Testis (tissue), 2 donors: ENCODE data around the gene MT4.

Experiments used
- CTCF ChIP-seq, 3 experiments: fragments of 450-650 bp in 2 of 3; fragments of 200-600 bp in 1 of 3; sonication (generic) in 1 of 3; IDR thresholded peaks; one replicate each; pipeline ENCODE4 v1.5.1; 2016 to 2019; ENCODE audit warnings: antibody characterized with exemption in 3 of 3, mild to moderate bottlenecking in 2 of 3, moderate library complexity in 1 of 3
- POLR2A ChIP-seq: fragments of 450-650 bp; IDR thresholded peaks from one replicate; pipeline ENCODE4 v1.6.1; 2017; ENCODE audit warnings: antibody characterized with exemption, mild to moderate bottlenecking, moderate library complexity

GRCh38 chr16:56603589-56603988 lies 38.7 kb downstream of the MT4 start:
- TF ChIP-seq CTCF (IDR thresholded peaks at IDR 0.05): peak in 2 of 3 experiments; percentile 34 to 36
- no peak for TF ChIP-seq POLR2A
